NCI-H82 treated with DMSO at 0.1 percent for 48 hours (cell line): Measurements from ENCODE around the gene ANKRD50.

Experiments
- DNase-seq: peaks from one replicate; lab custom pipeline; 2025; ENCODE audit not compliant: unreplicated experiment; lab: John Stamatoyannopoulos, UW

ANKRD50 gene

DNA sequence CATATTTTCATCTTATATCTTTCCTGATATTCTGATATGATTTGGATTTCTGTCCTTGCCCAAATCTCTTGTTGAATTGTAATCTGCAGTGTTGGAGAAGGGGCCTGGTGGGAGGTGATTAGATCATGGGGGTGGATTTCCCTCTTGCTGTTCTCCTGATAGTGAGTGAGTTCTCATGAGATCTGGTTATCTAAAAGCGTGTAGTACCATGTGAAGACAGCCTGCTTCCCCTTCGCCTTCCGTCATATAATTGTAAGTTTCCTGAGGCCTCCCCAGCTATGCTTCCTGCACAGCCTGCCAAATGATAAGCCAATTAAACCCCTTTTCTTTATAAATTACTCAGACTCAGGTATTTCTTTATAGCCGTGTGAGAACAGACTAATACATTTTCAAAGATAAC is 77.2 kb downstream of the ANKRD50 start:
- DNase-seq = no peak

GRCh38 chr4:124633285-124633941 is 79.1 kb downstream of the ANKRD50 start:
- DNase-seq = no peak

DNA sequence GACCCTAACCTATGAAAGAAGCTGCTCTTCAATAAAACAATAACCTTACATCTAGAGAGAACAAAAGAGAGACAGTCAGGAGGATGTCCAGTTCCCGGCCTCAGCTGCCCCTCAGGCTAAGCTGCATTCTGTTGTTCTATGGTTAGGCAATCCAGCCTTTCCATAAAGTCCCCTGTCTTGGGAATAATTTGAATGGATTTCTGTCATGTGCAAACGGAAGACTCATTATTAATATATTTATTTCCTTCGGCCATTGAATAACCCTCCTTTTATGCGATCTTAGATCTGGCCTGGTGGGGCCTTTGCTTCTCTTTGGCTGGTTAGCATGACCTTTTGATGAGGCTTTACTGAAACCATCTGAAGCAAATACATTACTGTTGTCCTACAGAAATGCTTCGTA is 80.1 kb downstream of the ANKRD50 start:
- DNase-seq = no peak

DNA sequence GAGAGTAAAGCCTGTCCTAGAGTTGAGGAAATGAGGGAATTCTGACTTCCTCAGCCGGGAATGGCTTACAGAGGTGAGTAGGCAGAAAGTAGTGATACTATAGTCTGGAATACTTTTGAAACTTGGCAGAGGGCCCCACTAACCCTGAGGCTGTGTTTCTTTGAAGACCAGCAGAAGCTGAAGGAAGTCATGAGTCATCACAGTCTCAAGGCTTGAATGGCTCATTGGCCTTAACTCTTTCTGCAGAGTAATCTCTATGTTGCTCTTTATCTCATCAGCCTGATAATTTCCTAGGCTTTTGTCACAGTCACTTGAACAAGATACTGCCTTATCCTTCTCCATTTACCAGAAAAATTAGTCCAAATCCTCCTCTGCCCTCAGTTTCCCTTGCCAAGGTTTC is 80.8 kb downstream of the ANKRD50 start:
- no peak for DNase-seq

DNA sequence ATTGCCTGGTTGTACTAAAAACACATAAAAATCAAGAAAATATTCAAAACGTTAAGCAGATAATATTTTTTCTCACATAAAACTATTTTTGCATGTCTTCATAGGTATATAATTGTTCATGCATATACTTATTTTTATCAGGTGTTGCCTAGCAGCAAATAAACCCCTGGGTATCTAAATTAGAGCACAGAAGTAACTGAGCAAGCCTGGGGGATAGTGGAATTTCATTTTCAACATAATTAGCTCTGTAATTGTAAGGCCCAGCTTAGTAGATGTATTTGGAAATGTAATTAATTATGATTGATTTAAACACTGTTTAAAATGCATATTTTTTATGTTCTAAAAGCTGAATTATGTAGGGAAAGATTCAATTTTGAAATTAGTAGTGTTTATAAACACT is 82.9 kb downstream of the ANKRD50 start:
- DNase-seq = no peak
